Mesodermal cell (in vitro differentiated cells): Measurements from ENCODE around the gene TPPP.
"Not testable (repeated sequence)": the region's sequence is repeated elsewhere in the genome, so short reads cannot be mapped to it uniquely, and the experiment has no call there.

ENCODE experiments used
- H3K27ac ChIP-seq: 2 replicates; pipeline ENCODE4 v1.7.0; 2013; ENCODE audit warnings: mild to moderate bottlenecking, low read depth, low read length, moderate library complexity; ENCODE audit not compliant: severe bottlenecking
- H3K36me3 ChIP-seq: 2 replicates; pipeline ENCODE4 v1.7.1; 2013; ENCODE audit warnings: mild to moderate bottlenecking, low read length, moderate library complexity; ENCODE audit not compliant: control insufficient read depth, insufficient read depth
- H3K4me1 ChIP-seq: one replicate; pipeline ENCODE4 v1.7.1; 2013; ENCODE audit warnings: mild to moderate bottlenecking, low read length; ENCODE audit not compliant: insufficient read depth, control insufficient read depth, poor library complexity, severe bottlenecking
- H3K4me3 ChIP-seq: 2 replicates; pipeline ENCODE4 v1.7.0; 2013; ENCODE audit warnings: low read length, control low read depth, mild to moderate bottlenecking; ENCODE audit not compliant: insufficient read depth, poor library complexity, severe bottlenecking; ENCODE audit errors: extremely low read depth
- H3K9me3 ChIP-seq: 2 replicates; pipeline ENCODE4 v1.7.1; 2013; ENCODE audit warnings: mild to moderate bottlenecking, low read length, moderate library complexity; ENCODE audit not compliant: control insufficient read depth
- WGBS, 2 experiments: methylation state at CpG; one replicate each; pipeline ENCODE4 v1.1.5; 2013; ENCODE audit warnings: missing lambda C conversion rate in 2 of 2; ENCODE audit not compliant: insufficient coverage in 2 of 2; 5-methylcytosine and 5-hydroxymethylcytosine counted together

Gene TPPP

DNA sequence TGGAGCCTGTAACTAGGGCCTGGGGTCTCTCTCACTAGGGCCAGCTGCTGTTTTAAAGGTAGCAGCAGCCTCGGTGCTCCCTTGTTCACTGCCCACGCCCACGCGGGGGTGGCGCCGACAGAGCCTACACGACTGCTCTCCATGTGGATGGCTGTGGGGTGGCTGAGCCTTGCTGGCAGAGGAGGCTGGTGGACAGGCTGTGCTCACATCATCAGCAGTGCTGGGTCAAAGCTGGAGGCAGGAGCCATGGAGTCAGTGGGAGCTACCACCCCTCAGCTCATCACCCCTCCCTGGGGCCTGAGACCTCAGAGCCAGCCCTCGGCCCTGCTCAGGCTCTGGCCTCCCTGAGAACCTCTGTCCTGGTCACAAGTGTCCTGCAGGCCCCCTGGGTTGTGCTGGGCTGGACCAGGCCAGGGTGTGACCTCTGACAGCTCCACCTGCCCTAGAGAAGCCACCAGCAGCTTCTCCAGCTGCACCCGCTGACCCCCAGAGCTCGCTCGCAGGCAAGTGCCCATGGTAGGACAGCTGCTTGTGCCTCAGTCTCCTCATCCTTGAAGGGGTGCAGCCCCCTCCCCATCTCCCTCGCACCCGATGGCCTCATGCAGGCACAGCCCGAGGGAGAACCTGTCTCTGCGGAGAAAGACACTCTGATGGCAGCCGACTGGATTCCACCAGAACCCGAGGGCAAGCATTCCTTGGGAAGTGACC lies 10.3 kb downstream of the TPPP start:
- 87 to 88% methylated on average over 10 to 12 of the region's 17 CpGs for WGBS, 2 experiments
- not testable (repeated sequence) for H3K4me1 ChIP-seq, H3K9me3 ChIP-seq, H3K36me3 ChIP-seq, H3K4me3 ChIP-seq, H3K27ac ChIP-seq

GRCh38 chr5:682216-682615 lies 10.9 kb downstream of the TPPP start:
- WGBS, 2 experiments = 80 to 100% methylated on average over 1 of the region's 3 CpGs
- H3K27ac ChIP-seq, H3K4me1 ChIP-seq, H3K9me3 ChIP-seq, H3K4me3 ChIP-seq, H3K36me3 ChIP-seq: not testable (repeated sequence)

GRCh38 chr5:681317-682191 lies 11.6 kb downstream of the TPPP start:
- H3K4me1 ChIP-seq, H3K27ac ChIP-seq, H3K4me3 ChIP-seq, H3K36me3 ChIP-seq, H3K9me3 ChIP-seq: not testable (repeated sequence)
- 91 to 95% methylated on average over 7 to 13 of the region's 17 CpGs for WGBS, 2 experiments

GRCh38 chr5:680836-681235 lies 12.3 kb downstream of the TPPP start:
- H3K9me3 ChIP-seq, H3K4me3 ChIP-seq, H3K27ac ChIP-seq, H3K4me1 ChIP-seq, H3K36me3 ChIP-seq: not testable (repeated sequence)
- 92% methylated on average over 13 of the region's 13 CpGs for WGBS, 2 experiments

- WGBS, 2 experiments = 93% methylated on average over 3 of the region's 32 CpGs; no CpG with 5 or more reads in 1 of the 2 experiments
- not testable (repeated sequence) for H3K4me3 ChIP-seq, H3K9me3 ChIP-seq, H3K27ac ChIP-seq, H3K36me3 ChIP-seq, H3K4me1 ChIP-seq
Measured at GRCh38 chr5:680118-680795, 12.9 kb downstream of the TPPP start.

- H3K36me3 ChIP-seq, H3K27ac ChIP-seq, H3K4me3 ChIP-seq, H3K4me1 ChIP-seq, H3K9me3 ChIP-seq: not testable (repeated sequence)
- 79 to 91% methylated on average over 4 to 8 of the region's 17 CpGs for WGBS, 2 experiments
Measured at GRCh38 chr5:679166-679895, 13.8 kb downstream of the TPPP start.

DNA sequence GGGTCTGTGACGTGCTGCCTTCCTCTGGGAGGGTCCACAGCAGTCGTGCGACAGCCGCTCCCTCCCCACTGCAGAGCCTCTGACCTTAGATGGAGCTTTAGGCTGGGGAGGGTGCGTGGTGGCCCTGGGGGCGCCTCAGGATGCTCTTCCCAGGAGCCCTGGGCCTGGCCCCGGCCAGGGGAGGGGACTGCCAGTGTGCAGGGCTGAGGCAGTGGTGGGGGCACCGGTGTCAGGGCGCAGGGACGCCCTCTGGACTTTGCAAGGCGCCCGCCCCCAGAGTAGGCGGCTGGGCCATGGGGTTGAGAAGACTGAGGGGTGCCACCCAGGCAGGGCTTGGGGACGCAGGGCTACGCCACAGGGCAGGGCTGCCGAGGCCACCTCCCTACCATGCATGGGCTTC lies 14.6 kb downstream of the TPPP start:
- not testable (repeated sequence) for H3K4me1 ChIP-seq, H3K27ac ChIP-seq, H3K36me3 ChIP-seq, H3K4me3 ChIP-seq, H3K9me3 ChIP-seq
- 84 to 86% methylated on average over 4 to 5 of the region's 16 CpGs for WGBS, 2 experiments

GRCh38 chr5:677131-678101 lies 15.7 kb downstream of the TPPP start:
- no peaks in the 10 kb centered on the region for H3K36me3 ChIP-seq
- H3K4me3 ChIP-seq = no peak overlapping the region
- peaks cover 7% of the 10 kb centered on the region for H3K4me1 ChIP-seq
- 86 to 92% methylated on average over 31 to 32 of the region's 44 CpGs for WGBS, 2 experiments
- no peaks in the 10 kb centered on the region for H3K9me3 ChIP-seq
- H3K27ac ChIP-seq = no peak overlapping the region

DNA sequence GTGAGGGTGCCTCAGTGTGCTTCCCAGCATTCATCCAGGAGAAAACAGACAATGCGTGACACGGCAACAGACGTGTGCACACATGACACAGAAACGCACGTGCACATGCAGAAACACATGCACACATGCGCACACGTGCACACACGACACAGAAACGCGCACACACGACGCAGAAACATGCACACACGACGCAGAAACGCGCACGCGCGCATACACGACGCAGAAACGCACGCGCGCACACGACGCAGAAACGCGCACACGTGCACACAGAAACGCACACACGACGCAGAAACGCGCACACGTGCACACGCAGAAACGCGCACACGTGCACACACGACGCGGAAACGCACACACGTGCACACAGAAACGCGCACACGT lies 16.5 kb downstream of the TPPP start:
- WGBS, 2 experiments = 93 to 95% methylated on average over 48 of the region's 48 CpGs
- H3K4me1 ChIP-seq = peaks cover 12% of the 10 kb centered on the region
- no peaks in the 10 kb centered on the region for H3K9me3 ChIP-seq
- H3K27ac ChIP-seq = no peak overlapping the region
- no peak overlapping the region for H3K4me3 ChIP-seq
- no peaks in the 10 kb centered on the region for H3K36me3 ChIP-seq
